H1 (cell line): Measurements from ENCODE around the gene ADARB2. TPM values are rescaled to one million over a fixed set of nuclear protein-coding genes. Genes with fewer than 3 reads are reported as not detected.

Experiments used
- CTCF ChIA-PET: fragments of 300-600 bp; sonication (Branson Sonifier 250); formaldehyde crosslinking; loops from one replicate; lab custom pipeline; 2021; ENCODE audit not compliant: partially characterized antibody; lab: Charles Lee
- POLR2A ChIA-PET: fragments of 300-600 bp; sonication (Branson Sonifier 250); formaldehyde crosslinking; loops from one replicate; lab custom pipeline; 2021; ENCODE audit warnings: inconsistent platforms; ENCODE audit not compliant: partially characterized antibody; lab: Charles Lee
- DNase-seq, 2 experiments: peaks; one replicate each; pipeline versions ENCODE4 v3.0.0 to v3.0.0-alpha.2; 2010 to 2022; ENCODE audit warnings: low spot score in 2 of 2, low read depth in 1 of 2, mixed read lengths in 1 of 2
- FAIRE-seq: peaks from 2 replicates; lab custom pipeline; 2011; peaks lifted over from hg19 to GRCh38; lab: Jason Lieb, UNC
- H2AFZ ChIP-seq: 2 replicates; pipeline ENCODE4 v1.8.1; 2012; ENCODE audit warnings: low read length, inconsistent platforms
- H2AK5ac ChIP-seq: 2 replicates; pipeline ENCODE4 v1.6.1; 2013; ENCODE audit warnings: low read depth, low read length
- H2BK120ac ChIP-seq: replicated peaks from 2 replicates; pipeline ENCODE3; 2013; ENCODE audit warnings: low read depth, low read length, inconsistent platforms
- H2BK12ac ChIP-seq: 2 replicates; pipeline ENCODE4 v1.6.1; 2013; ENCODE audit warnings: low read depth, low read length
- H2BK15ac ChIP-seq: 2 replicates; pipeline ENCODE4 v1.6.1; 2013; ENCODE audit warnings: low read length
- H2BK20ac ChIP-seq: 2 replicates; pipeline ENCODE4 v1.6.1; 2013; ENCODE audit warnings: low read length
- H2BK5ac ChIP-seq: 2 replicates; pipeline ENCODE4 v1.6.1; 2013; ENCODE audit warnings: low read depth, low read length
- H3K14ac ChIP-seq: 2 replicates; pipeline ENCODE4 v1.6.1; 2013; ENCODE audit warnings: inconsistent platforms; ENCODE audit not compliant: insufficient read length
- H3K18ac ChIP-seq: 2 replicates; pipeline ENCODE4 v1.6.1; 2013; ENCODE audit warnings: low read length; ENCODE audit errors: extremely low read depth
- H3K23ac ChIP-seq: 2 replicates; pipeline ENCODE4 v1.6.1; 2013; ENCODE audit warnings: inconsistent platforms; ENCODE audit not compliant: insufficient read length
- H3K23me2 ChIP-seq: 2 replicates; pipeline ENCODE4 v1.6.1; 2013; ENCODE audit warnings: low read depth, low read length
- H3K27ac ChIP-seq: 2 replicates; pipeline ENCODE4 v1.6.1; 2011; ENCODE audit warnings: low read depth, low read length, inconsistent platforms
- H3K27me3 ChIP-seq, 4 experiments: replicated peaks in 1 of 4; 1 replicate in 1 of 4; 2 replicates in 3 of 4; pipeline versions ENCODE4 v1.6.1 to v1.8.1; 2011 to 2013; ENCODE audit warnings: low read length in 3 of 4, mild to moderate bottlenecking in 3 of 4, inconsistent platforms in 2 of 4, mixed read lengths in 2 of 4, moderate library complexity in 1 of 4; ENCODE audit not compliant: control insufficient read depth in 3 of 4, insufficient read depth in 3 of 4; ENCODE audit errors: extremely low read depth in 1 of 4
- H3K36me3 ChIP-seq, 4 experiments: 2 replicates each; pipeline versions ENCODE4 v1.6.1 to v1.8.1; 2011 to 2013; ENCODE audit warnings: mild to moderate bottlenecking in 4 of 4, low read length in 3 of 4, moderate library complexity in 2 of 4, control low read depth in 1 of 4, inconsistent platforms in 1 of 4; ENCODE audit not compliant: insufficient read depth in 4 of 4, control insufficient read depth in 2 of 4
- H3K4ac ChIP-seq: replicated peaks from 2 replicates; pipeline ENCODE3; 2013; ENCODE audit warnings: low read length, low read depth, mixed read lengths, inconsistent platforms; ENCODE audit not compliant: insufficient read length
- H3K4me1 ChIP-seq, 4 experiments: replicated peaks in 1 of 4; 1 replicate in 1 of 4; 2 replicates in 3 of 4; pipeline versions ENCODE4 v1.6.1 to v1.8.1; 2011 to 2013; ENCODE audit warnings: low read length in 3 of 4, inconsistent platforms in 2 of 4, mixed read lengths in 1 of 4; ENCODE audit not compliant: insufficient read depth in 4 of 4, control insufficient read depth in 3 of 4
- H3K4me2 ChIP-seq, 2 experiments: 2 replicates each; pipeline versions ENCODE4 v1.6.1 to v1.8.1; 2011 to 2013; ENCODE audit warnings: low read depth in 2 of 2, low read length in 2 of 2, control low read depth in 1 of 2, inconsistent platforms in 1 of 2, mild to moderate bottlenecking in 1 of 2; ENCODE audit not compliant: insufficient read depth in 1 of 2
- H3K4me3 ChIP-seq, 4 experiments: fragments of 200-600, 300-600 bp in 1 of 4; sonication (generic), shearing (Covaris generic), sonication (Bioruptor Twin) in 1 of 4; 2 replicates each; pipeline versions ENCODE4 v1.5.1 to v1.8.1; 2011 to 2016; ENCODE audit warnings: low read length in 4 of 4, low read depth in 3 of 4, control low read depth in 2 of 4, inconsistent platforms in 2 of 4, mild to moderate bottlenecking in 2 of 4, mixed read lengths in 1 of 4, moderate library complexity in 1 of 4; ENCODE audit not compliant: insufficient read depth in 2 of 4; ENCODE audit errors: extremely low read depth in 1 of 4
- H3K56ac ChIP-seq: replicated peaks from 2 replicates; pipeline ENCODE3; 2013; ENCODE audit warnings: low read depth, mild to moderate bottlenecking, mixed read lengths, low read length, inconsistent platforms; ENCODE audit not compliant: insufficient read length
- H3K79me1 ChIP-seq: 2 replicates; pipeline ENCODE4 v1.6.1; 2013; ENCODE audit warnings: low read depth, low read length, control low read depth
- H3K79me2 ChIP-seq, 2 experiments: 2 replicates each; pipeline versions ENCODE4 v1.6.1 to v1.8.1; 2012 to 2013; ENCODE audit warnings: low read length in 2 of 2, mild to moderate bottlenecking in 2 of 2, inconsistent platforms in 1 of 2; ENCODE audit not compliant: insufficient read depth in 2 of 2, control insufficient read depth in 1 of 2
- H3K9ac ChIP-seq, 4 experiments: replicated peaks in 1 of 4; 1 replicate in 1 of 4; 2 replicates in 3 of 4; pipeline versions ENCODE4 v1.6.1 to v1.8.1; 2011 to 2013; ENCODE audit warnings: low read depth in 3 of 4, low read length in 3 of 4, control low read depth in 2 of 4, mild to moderate bottlenecking in 2 of 4, moderate library complexity in 2 of 4, inconsistent platforms in 1 of 4; ENCODE audit errors: extremely low read depth in 1 of 4
- H3K9me3 ChIP-seq, 2 experiments: 2 replicates each; pipeline versions ENCODE4 v1.6.1 to v1.8.1; 2012 to 2013; ENCODE audit warnings: mild to moderate bottlenecking in 2 of 2, moderate library complexity in 2 of 2, control low read depth in 1 of 2, inconsistent platforms in 1 of 2, low read depth in 1 of 2, low read length in 1 of 2, mixed read lengths in 1 of 2; ENCODE audit not compliant: insufficient read depth in 2 of 2
- H4K20me1 ChIP-seq, 2 experiments: replicated peaks in 1 of 2; 2 replicates each; pipeline versions ENCODE3 to v1.8.1; 2011 to 2013; ENCODE audit warnings: inconsistent platforms in 2 of 2, low read length in 2 of 2, mild to moderate bottlenecking in 1 of 2; ENCODE audit not compliant: insufficient read depth in 2 of 2, control insufficient read depth in 1 of 2
- H4K5ac ChIP-seq: 2 replicates; pipeline ENCODE4 v1.6.1; 2013; ENCODE audit warnings: low read length, low read depth, mixed read lengths, inconsistent platforms; ENCODE audit not compliant: insufficient read length
- H4K8ac ChIP-seq: 2 replicates; pipeline ENCODE4 v1.8.0; 2013; ENCODE audit warnings: mild to moderate bottlenecking, moderate library complexity, low read length, inconsistent platforms; ENCODE audit not compliant: insufficient read depth; ENCODE audit errors: extremely low read depth
- H4K91ac ChIP-seq: replicated peaks from 2 replicates; pipeline ENCODE3; 2013; ENCODE audit warnings: low read length, mixed read lengths, inconsistent platforms; ENCODE audit not compliant: insufficient read length
- BACH1 ChIP-seq: IDR thresholded peaks from 2 replicates; pipeline ENCODE4 v1.6.1; 2012; ENCODE audit warnings: low read length, improper control_type of control experiment
- CBX5 ChIP-seq: fragments of 300-800, 300-1000 bp; sonication (generic); IDR thresholded peaks from 2 replicates; pipeline ENCODE4 v1.7.1; 2016; ENCODE audit warnings: antibody characterized with exemption, low read length, low read depth
- CHD1 ChIP-seq: IDR thresholded peaks from 2 replicates; pipeline ENCODE4 v1.6.1; 2012; ENCODE audit warnings: low read depth, low read length, improper control_type of control experiment
- CTBP2 ChIP-seq: IDR thresholded peaks from 2 replicates; pipeline ENCODE4 v1.7.0; 2011; ENCODE audit warnings: borderline replicate concordance, mild to moderate bottlenecking, moderate library complexity, mixed read lengths, low read length; ENCODE audit not compliant: insufficient read depth, insufficient read length
- EP300 ChIP-seq, 2 experiments: IDR thresholded peaks; 1 replicate in 1 of 2; 2 replicates in 1 of 2; pipeline ENCODE4 v1.6.1; 2011 to 2012; ENCODE audit warnings: low read depth in 2 of 2, low read length in 2 of 2, mild to moderate bottlenecking in 2 of 2, borderline replicate concordance in 1 of 2, inconsistent platforms in 1 of 2, moderate library complexity in 1 of 2
- GTF2F1 ChIP-seq: IDR thresholded peaks from 2 replicates; pipeline ENCODE4 v1.6.1; 2012; ENCODE audit warnings: low read depth, low read length, improper control_type of control experiment, borderline replicate concordance
- JUND ChIP-seq: IDR thresholded peaks from 2 replicates; pipeline ENCODE4 v1.6.1; 2011; ENCODE audit warnings: mild to moderate bottlenecking, improper control_type of control experiment, low read length
- POLR2AphosphoS5 ChIP-seq: IDR thresholded peaks from 2 replicates; pipeline ENCODE4 v1.6.1; 2011; ENCODE audit warnings: low read depth, low read length
- RBBP5 ChIP-seq: IDR thresholded peaks from 2 replicates; pipeline ENCODE4 v1.7.1; 2012; ENCODE audit warnings: low read depth, mild to moderate bottlenecking, inconsistent platforms, low read length, moderate library complexity, borderline replicate concordance
- RFX5 ChIP-seq: IDR thresholded peaks from 2 replicates; pipeline ENCODE4 v1.6.1; 2011; ENCODE audit warnings: low read depth, low read length, improper control_type of control experiment, borderline replicate concordance
- SIRT6 ChIP-seq: IDR thresholded peaks from one replicate; pipeline ENCODE4 v1.7.1; 2012; ENCODE audit warnings: low read length, inconsistent platforms
- SP2 ChIP-seq: IDR thresholded peaks from 2 replicates; pipeline ENCODE4 v1.6.1; 2012; ENCODE audit warnings: mild to moderate bottlenecking, low read length, inconsistent platforms
- SP4 ChIP-seq: IDR thresholded peaks from 2 replicates; pipeline ENCODE4 v1.6.1; 2012; ENCODE audit warnings: low read length, inconsistent platforms
- SRF ChIP-seq: IDR thresholded peaks from 2 replicates; pipeline ENCODE4 v1.6.1; 2011; ENCODE audit warnings: mild to moderate bottlenecking, low read depth, low read length, moderate library complexity
- TBP ChIP-seq: IDR thresholded peaks from 2 replicates; pipeline ENCODE4 v1.6.1; 2011; ENCODE audit warnings: low read depth, low read length, improper control_type of control experiment
- WGBS, 2 experiments: shearing (Covaris generic) in 1 of 2; methylation state at CpG; one replicate each; pipeline versions ENCODE4 v1.1.6 to v1.1.7; 2013 to 2015; ENCODE audit warnings: low lambda C conversion rate in 2 of 2, mixed read lengths in 2 of 2, inconsistent platforms in 1 of 2, low coverage in 1 of 2, missing lambda C conversion rate in 1 of 2; ENCODE audit not compliant: insufficient replicate concordance in 2 of 2, insufficient coverage in 1 of 2, insufficient read length in 1 of 2; ENCODE audit errors: extremely low coverage in 1 of 2, missing lambda C conversion rate in 1 of 2; 5-methylcytosine and 5-hydroxymethylcytosine counted together
- polyA plus RNA-seq, 7 experiments: library from polyadenylated mRNA; depleted of rRNA in 3 of 7; stranded (reverse) in 5 of 7; unstranded in 2 of 7; fragments of >200 nt in 5 of 7; fragments of 200-250 nt in 2 of 7; gene quantifications; 1 replicate in 5 of 7; 2 replicates in 1 of 7; 4 replicates in 1 of 7; pipeline versions ENCODE4 v1.2.1 to v1.2.3, GENCODE V29; 2011 to 2013; ENCODE audit warnings: missing spikeins in 2 of 7, mixed read lengths in 2 of 7
- total RNA-seq: library from RNA; stranded (reverse); fragmentation: NEBNext Ultra II Directional; extraction: Animal tissue kit (Norgen Biotek cat#: 25700); gene quantifications from 2 replicates; pipeline ENCODE4 v1.2.1, GENCODE V29; 2021
- TF ChIP-seq, protein P1 (sequence below): IDR thresholded peaks from 2 replicates; pipeline ENCODE4 v1.6.1; 2012; ENCODE audit warnings: inconsistent platforms

The ADARB2 gene
- total and polyA plus RNA-seq, 2 of the 8 experiments (the other 6 are each of a cell fraction or from before 2014, with no cell fraction given): 2.2 to 2.8 TPM

DNA sequence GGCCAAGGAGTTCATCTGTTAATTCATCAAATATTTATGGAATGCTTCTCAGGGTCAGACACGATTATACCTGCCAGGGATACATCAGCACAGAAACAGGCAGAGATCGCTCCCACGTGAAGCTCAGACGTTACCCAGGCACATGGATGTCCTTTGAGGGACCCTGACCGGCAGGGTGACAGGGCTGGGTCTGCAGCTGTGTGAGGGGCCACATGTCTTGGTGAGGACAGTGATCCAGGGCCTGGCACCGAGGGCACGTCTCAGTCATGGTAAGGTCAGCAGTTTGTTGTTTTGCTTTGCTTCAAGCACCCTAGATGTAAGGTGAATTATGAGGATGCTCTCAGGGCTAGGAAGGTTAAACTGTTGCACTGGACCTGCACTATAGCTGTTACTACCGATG is 453.2 kb downstream of the ADARB2 start:
- H3K27me3 ChIP-seq: no peaks in the 10 kb centered on the region; a peak in 1 of 7 replicates
- TF ChIP-seq JUND: no peak
- TF ChIP-seq CBX5: no peak
- TF ChIP-seq POLR2AphosphoS5: no peak
- TF ChIP-seq BACH1: no peak
- TF ChIP-seq RFX5: no peak
- no peak for TF ChIP-seq CHD1
- TF ChIP-seq, protein P1, sequence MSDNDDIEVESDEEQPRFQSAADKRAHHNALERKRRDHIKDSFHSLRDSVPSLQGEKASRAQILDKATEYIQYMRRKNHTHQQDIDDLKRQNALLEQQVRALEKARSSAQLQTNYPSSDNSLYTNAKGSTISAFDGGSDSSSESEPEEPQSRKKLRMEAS: no peak
- TF ChIP-seq RBBP5: no peak
- TF ChIP-seq CTBP2: no peak
- TF ChIP-seq SIRT6: no peak
- TF ChIP-seq SRF: no peak
- TF ChIP-seq TBP: no peak
- no peak for TF ChIP-seq EP300 (IDR thresholded peaks at IDR 0.05; ENCODE audit: borderline replicate concordance in 1 of 2, low read depth in 2 of 2, low read length in 2 of 2)
- no peak for TF ChIP-seq GTF2F1
- no peak for TF ChIP-seq SP2
- no peak for TF ChIP-seq SP4

More for the DNA sequence above, 453.2 kb downstream of the ADARB2 start:
- Histone ChIP-seq H2BK15ac (no peak overlapping the region), H3K4me2 (no peak overlapping the region), H2BK5ac (no peak overlapping the region), H3K4me1 (no peaks in the 10 kb centered on the region; a peak in 1 of 7 replicates), H4K5ac (no peak overlapping the region), H3K9me3 (no peaks in the 10 kb centered on the region), H3K4me3 (no peak overlapping the region), H2BK12ac (no peak overlapping the region), H2AK5ac (no peak overlapping the region), H4K20me1 (no peaks in the 10 kb centered on the region), H3K14ac (no peak overlapping the region), H2BK120ac (no peak overlapping the region), H3K23me2 (no peaks in the 10 kb centered on the region), H3K23ac (no peak overlapping the region), H3K27ac (no peak overlapping the region), H4K8ac (no peak overlapping the region), H3K18ac (no peak overlapping the region), H3K4ac (no peak overlapping the region), H3K36me3 (no peaks in the 10 kb centered on the region), H3K79me1 (no peaks in the 10 kb centered on the region), H2AFZ (no peak overlapping the region), H3K9ac (no peak overlapping the region), H4K91ac (no peak overlapping the region), H3K79me2 (no peaks in the 10 kb centered on the region), H3K56ac (no peak overlapping the region), H2BK20ac (no peak overlapping the region)
- CTCF ChIA-PET: interaction anchor here (1.0 to 2.4 kb wide), 2 partner anchors 13 to 85 kb away, joined by 4 to 8 read pairs; no protein-coding TSS in a partner anchor
- DNase-seq (no peak), FAIRE-seq (no peak)
- POLR2A ChIA-PET: no interaction called here
- 90% methylated on average over 8 of the region's 8 CpGs; no CpG with 5 or more reads in 1 of the 2 experiments for WGBS, 2 experiments
